Measurements from ENCODE around the gene KLHL26. TPM values are rescaled to one million over a fixed set of nuclear protein-coding genes. Genes with fewer than 3 reads are reported as not detected.

The KLHL26 gene
- total and polyA plus RNA-seq, 2 of the 13 experiments (the other 11 are each of a cell fraction or from before 2014, with no cell fraction given): 1.5 to 1.7 TPM

DNA sequence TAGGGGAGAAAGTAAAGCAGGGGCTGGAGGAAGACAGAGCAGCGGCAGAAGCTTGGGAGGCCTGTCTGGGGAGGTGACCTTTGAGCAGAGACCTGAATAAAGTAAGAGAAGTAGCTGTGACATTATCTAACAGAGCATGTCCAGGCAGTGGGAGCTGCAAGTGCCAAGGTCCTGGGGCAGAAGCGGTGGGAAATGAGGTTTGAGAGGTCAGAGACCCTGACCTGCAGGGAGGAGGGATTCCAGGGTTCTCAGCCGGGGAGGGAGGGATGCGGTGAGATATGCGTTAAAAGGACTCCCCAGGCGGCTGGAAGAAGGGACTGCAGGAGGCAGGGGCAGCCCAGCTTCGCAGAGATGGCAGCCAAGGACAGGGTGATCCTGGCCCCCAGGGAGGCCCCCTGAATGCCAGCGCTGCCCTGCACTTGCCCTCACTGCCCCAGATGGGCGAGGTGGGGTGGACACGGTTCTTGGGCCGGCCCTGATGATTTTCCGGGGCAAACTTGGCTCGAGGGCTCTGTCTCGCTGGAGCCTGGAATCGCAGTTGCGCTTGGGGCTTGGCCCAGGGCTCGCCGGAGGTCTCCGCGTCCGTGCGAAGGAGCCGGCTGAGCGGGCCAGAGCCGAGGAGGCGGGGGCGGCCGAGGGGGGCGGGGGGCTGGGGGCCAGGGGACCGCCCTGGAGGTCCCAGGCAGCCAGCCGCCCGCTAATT is 33.4 kb upstream of the KLHL26 start (continued):
- TF ChIP-seq, protein P1, sequence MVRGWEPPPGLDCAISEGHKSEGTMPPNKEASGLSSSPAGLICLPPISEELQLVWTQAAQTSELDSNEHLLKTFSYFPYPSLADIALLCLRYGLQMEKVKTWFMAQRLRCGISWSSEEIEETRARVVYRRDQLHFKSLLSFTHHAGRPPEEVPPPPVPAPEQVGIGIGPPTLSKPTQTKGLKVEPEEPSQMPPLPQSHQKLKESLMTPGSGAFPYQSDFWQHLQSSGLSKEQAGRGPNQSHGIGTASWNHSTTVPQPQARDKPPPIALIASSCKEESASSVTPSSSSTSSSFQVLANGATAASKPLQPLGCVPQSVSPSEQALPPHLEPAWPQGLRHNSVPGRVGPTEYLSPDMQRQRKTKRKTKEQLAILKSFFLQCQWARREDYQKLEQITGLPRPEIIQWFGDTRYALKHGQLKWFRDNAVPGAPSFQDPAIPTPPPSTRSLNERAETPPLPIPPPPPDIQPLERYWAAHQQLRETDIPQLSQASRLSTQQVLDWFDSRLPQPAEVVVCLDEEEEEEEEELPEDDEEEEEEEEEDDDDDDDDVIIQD (CRISPR knock-in tag; IDR thresholded peaks at IDR 0.05; ENCODE audit: low read depth): no peak
- TF ChIP-seq JUND (CRISPR knock-in tag; IDR thresholded peaks at IDR 0.05) (no peak), ZBTB21 (CRISPR knock-in tag; IDR thresholded peaks at IDR 0.05) (no peak), ZNF263 (CRISPR knock-in tag; IDR thresholded peaks at IDR 0.05) (0 out of 2 replicates have a peak, but pooled peaks have one; percentile 27), HOXD1 (CRISPR knock-in tag; IDR thresholded peaks at IDR 0.05) (no peak), ZNF160 (CRISPR knock-in tag; IDR thresholded peaks at IDR 0.05) (no peak), ZSCAN25 (CRISPR knock-in tag; IDR thresholded peaks at IDR 0.05) (0 out of 2 replicates have a peak, but pooled peaks have one; percentile 20), ZNF232 (CRISPR knock-in tag; IDR thresholded peaks at IDR 0.05; ENCODE audit: borderline replicate concordance) (no peak), ASH2L (IDR thresholded peaks at IDR 0.05; ENCODE audit: insufficient read length, low read depth, low read length) (no peak), KDM1A (CRISPR knock-in tag; IDR thresholded peaks at IDR 0.05) (peak; percentile 86; the same call in 1 of the 2 replicates), HNF4G (IDR thresholded peaks at IDR 0.05; ENCODE audit: borderline replicate concordance, low read depth, low read length) (0 out of 2 replicates have a peak, but pooled peaks have one; percentile 46), HNF4G (CRISPR knock-in tag; IDR thresholded peaks at IDR 0.05; ENCODE audit: borderline replicate concordance, low read depth) (no peak), HDAC2 (CRISPR knock-in tag; IDR thresholded peaks at IDR 0.05) (peak; percentile 43; the same call in 1 of the 2 replicates), ZNF850 (CRISPR knock-in tag; conservative IDR thresholded peaks at IDR 0.05) (no peak), NCOR1 (IDR thresholded peaks at IDR 0.05; ENCODE audit: borderline replicate concordance, low read length) (no peak)
- TF ChIP-seq, protein P2, sequence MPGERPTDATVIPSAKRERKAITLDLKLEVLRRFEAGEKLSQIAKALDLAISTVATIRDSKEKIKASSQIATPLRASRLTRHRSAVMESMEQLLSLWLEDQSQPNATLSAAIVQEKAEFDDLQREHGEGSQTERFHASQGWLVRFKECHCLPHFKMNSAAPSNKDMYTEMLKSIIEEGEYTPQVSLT (CRISPR knock-in tag; IDR thresholded peaks at IDR 0.05; ENCODE audit: borderline replicate concordance, low read depth): no peak
- TF ChIP-seq, protein P3, sequence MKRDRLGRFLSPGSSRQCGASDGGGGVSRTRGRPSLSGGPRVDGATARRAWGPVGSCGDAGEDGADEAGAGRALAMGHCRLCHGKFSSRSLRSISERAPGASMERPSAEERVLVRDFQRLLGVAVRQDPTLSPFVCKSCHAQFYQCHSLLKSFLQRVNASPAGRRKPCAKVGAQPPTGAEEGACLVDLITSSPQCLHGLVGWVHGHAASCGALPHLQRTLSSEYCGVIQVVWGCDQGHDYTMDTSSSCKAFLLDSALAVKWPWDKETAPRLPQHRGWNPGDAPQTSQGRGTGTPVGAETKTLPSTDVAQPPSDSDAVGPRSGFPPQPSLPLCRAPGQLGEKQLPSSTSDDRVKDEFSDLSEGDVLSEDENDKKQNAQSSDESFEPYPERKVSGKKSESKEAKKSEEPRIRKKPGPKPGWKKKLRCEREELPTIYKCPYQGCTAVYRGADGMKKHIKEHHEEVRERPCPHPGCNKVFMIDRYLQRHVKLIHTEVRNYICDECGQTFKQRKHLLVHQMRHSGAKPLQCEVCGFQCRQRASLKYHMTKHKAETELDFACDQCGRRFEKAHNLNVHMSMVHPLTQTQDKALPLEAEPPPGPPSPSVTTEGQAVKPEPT (CRISPR knock-in tag; IDR thresholded peaks at IDR 0.05; ENCODE audit: low read depth): no peak
- TF ChIP-seq, protein P4, sequence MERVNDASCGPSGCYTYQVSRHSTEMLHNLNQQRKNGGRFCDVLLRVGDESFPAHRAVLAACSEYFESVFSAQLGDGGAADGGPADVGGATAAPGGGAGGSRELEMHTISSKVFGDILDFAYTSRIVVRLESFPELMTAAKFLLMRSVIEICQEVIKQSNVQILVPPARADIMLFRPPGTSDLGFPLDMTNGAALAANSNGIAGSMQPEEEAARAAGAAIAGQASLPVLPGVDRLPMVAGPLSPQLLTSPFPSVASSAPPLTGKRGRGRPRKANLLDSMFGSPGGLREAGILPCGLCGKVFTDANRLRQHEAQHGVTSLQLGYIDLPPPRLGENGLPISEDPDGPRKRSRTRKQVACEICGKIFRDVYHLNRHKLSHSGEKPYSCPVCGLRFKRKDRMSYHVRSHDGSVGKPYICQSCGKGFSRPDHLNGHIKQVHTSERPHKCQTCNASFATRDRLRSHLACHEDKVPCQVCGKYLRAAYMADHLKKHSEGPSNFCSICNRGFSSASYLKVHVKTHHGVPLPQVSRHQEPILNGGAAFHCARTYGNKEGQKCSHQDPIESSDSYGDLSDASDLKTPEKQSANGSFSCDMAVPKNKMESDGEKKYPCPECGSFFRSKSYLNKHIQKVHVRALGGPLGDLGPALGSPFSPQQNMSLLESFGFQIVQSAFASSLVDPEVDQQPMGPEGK (CRISPR knock-in tag; IDR thresholded peaks at IDR 0.05): peak; percentile 43; the same call in 1 of the 2 replicates
- TF ChIP-seq, protein P5, sequence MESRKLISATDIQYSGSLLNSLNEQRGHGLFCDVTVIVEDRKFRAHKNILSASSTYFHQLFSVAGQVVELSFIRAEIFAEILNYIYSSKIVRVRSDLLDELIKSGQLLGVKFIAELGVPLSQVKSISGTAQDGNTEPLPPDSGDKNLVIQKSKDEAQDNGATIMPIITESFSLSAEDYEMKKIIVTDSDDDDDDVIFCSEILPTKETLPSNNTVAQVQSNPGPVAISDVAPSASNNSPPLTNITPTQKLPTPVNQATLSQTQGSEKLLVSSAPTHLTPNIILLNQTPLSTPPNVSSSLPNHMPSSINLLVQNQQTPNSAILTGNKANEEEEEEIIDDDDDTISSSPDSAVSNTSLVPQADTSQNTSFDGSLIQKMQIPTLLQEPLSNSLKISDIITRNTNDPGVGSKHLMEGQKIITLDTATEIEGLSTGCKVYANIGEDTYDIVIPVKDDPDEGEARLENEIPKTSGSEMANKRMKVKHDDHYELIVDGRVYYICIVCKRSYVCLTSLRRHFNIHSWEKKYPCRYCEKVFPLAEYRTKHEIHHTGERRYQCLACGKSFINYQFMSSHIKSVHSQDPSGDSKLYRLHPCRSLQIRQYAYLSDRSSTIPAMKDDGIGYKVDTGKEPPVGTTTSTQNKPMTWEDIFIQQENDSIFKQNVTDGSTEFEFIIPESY (CRISPR knock-in tag; IDR thresholded peaks at IDR 0.05): peak; percentile 76
- TF ChIP-seq, protein P6, sequence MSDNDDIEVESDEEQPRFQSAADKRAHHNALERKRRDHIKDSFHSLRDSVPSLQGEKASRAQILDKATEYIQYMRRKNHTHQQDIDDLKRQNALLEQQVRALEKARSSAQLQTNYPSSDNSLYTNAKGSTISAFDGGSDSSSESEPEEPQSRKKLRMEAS (IDR thresholded peaks at IDR 0.05): peak; percentile 37; the same call in 1 of the 2 replicates
